Bronchial epithelial cell (primary cell): ENCODE measurements around the gene TIPARP. TPM values are rescaled to one million over a fixed set of nuclear protein-coding genes. Genes with fewer than 3 reads are reported as not detected.

ENCODE experiments used
- DNase-seq: peaks from one replicate; pipeline ENCODE4 v3.0.0-alpha.2; 2010; ENCODE audit warnings: low read depth
- FAIRE-seq: peaks from 2 replicates; lab custom pipeline; 2011; peaks lifted over from hg19 to GRCh38; lab: Jason Lieb, UNC
- H3K27me3 ChIP-seq: 2 replicates; pipeline ENCODE4 v1.5.1; 2011; ENCODE audit warnings: low read length; ENCODE audit not compliant: control insufficient read depth, insufficient read depth
- H3K36me3 ChIP-seq: 2 replicates; pipeline ENCODE4 v1.5.1; 2011; ENCODE audit warnings: low read length; ENCODE audit not compliant: control insufficient read depth, insufficient read depth
- H3K4me3 ChIP-seq: 2 replicates; pipeline ENCODE4 v1.5.1; 2011; ENCODE audit warnings: mild to moderate bottlenecking, low read depth, low read length, control low read depth
- total RNA-seq: library from RNA; depleted of rRNA; stranded (reverse); fragments of >200 nt; gene quantifications from 2 replicates; pipeline ENCODE4 v1.2.1, GENCODE V29; 2014
- TF ChIP-seq, protein P1 (sequence below): IDR thresholded peaks from 2 replicates; pipeline ENCODE4 v1.5.1; 2011; ENCODE audit warnings: mild to moderate bottlenecking, moderate library complexity, low read length, control low read depth, inconsistent platforms; ENCODE audit not compliant: insufficient read depth, severe bottlenecking

TIPARP gene
- total RNA-seq, 1 donor from 2014 or later, result 110 TPM

DNA sequence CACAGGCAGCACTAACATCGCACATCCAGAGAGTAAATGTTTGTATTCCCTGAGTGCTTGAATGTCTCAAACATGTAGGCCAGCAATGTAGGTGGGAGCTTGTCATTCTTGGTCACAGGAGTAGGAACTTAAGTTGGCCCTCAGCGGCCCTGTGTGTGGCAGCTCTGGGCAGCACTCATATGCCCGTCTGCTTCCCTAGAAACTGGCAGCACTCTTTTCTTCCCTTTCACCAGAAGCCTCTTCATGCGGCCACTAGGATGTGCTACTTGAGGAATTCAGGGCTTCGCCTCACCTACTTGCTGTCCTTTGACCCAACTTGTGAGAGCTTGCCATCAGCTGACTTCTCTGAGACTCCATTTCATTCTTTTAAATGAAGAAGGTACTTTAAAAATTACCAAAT lies 69.5 kb downstream of the TIPARP start:
- Histone ChIP-seq H3K27me3 (no peaks in the 10 kb centered on the region), H3K36me3 (no peaks in the 10 kb centered on the region), H3K4me3 (no peak overlapping the region)
- FAIRE-seq (no peak), DNase-seq (no peak)
- TF ChIP-seq, protein P1, sequence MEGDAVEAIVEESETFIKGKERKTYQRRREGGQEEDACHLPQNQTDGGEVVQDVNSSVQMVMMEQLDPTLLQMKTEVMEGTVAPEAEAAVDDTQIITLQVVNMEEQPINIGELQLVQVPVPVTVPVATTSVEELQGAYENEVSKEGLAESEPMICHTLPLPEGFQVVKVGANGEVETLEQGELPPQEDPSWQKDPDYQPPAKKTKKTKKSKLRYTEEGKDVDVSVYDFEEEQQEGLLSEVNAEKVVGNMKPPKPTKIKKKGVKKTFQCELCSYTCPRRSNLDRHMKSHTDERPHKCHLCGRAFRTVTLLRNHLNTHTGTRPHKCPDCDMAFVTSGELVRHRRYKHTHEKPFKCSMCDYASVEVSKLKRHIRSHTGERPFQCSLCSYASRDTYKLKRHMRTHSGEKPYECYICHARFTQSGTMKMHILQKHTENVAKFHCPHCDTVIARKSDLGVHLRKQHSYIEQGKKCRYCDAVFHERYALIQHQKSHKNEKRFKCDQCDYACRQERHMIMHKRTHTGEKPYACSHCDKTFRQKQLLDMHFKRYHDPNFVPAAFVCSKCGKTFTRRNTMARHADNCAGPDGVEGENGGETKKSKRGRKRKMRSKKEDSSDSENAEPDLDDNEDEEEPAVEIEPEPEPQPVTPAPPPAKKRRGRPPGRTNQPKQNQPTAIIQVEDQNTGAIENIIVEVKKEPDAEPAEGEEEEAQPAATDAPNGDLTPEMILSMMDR, result no peak

DNA sequence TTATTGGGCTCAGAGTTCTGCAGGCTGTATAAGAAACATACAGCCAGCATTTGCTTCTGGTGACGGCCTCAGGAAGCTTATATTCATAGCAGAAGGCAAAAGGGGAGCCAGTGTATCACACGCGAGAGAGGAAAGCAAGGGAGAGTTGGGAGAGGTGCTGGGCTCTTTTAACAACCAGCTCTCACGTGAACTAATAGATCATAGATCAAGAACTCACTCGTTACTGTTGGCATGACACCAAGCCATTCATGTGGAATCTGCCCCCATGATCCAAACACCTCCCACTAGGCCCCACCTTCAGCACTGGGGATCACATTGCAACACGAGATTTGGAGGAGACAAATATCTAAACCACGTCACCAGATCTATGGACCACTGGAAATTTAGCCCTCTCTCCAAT lies 70.2 kb downstream of the TIPARP start:
- DNase-seq, result no peak
- H3K36me3 ChIP-seq, result no peaks in the 10 kb centered on the region
- FAIRE-seq, result no peak
- no peak overlapping the region for H3K4me3 ChIP-seq
- TF ChIP-seq, protein P1, result no peak
- H3K27me3 ChIP-seq, result no peaks in the 10 kb centered on the region

DNA sequence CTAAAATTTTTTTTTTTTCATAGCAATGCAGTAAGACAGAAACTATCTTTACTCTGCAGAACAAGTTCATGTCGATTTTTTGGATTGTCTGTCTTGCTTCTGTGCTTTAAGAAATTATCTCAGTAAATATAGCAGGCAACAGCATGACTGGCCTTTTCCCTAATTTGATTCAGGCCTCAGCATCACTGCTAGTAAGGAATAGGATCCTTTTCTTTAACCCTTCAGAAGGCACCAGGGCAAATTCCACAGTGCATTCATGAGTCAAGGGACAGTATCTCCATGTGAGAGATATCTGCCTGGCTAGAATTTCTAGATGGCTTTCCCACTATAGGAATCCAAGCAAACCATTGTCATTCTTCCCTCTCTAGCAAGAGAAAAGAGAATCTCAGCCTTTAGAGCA lies 71.4 kb downstream of the TIPARP start:
- no peak overlapping the region for H3K4me3 ChIP-seq
- no peak for FAIRE-seq
- no peak for DNase-seq
- no peaks in the 10 kb centered on the region for H3K27me3 ChIP-seq
- TF ChIP-seq, protein P1, result no peak
- H3K36me3 ChIP-seq, result no peaks in the 10 kb centered on the region

DNA sequence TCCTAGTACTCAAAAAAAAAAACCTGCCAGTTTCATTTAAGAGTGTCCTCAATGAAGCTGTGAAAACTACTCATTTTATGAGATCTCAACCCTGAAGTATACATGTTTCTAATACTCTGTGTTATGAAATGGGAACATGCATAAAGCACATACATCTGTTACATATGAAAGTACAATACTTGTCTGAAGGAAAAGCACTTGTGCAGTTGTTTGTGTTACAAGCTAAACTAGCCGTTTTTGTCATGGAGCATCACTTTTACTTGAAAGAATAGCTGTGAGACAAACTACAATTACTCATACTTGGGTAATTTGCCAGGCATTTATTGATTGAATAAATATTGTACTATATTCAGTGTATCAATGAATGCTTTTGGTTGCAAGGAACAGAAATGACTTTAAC lies 72.7 kb downstream of the TIPARP start:
- Histone ChIP-seq H3K27me3 (no peaks in the 10 kb centered on the region), H3K4me3 (no peak overlapping the region), H3K36me3 (no peaks in the 10 kb centered on the region)
- DNase-seq, result no peak
- TF ChIP-seq, protein P1, result no peak
- FAIRE-seq, result no peak

DNA sequence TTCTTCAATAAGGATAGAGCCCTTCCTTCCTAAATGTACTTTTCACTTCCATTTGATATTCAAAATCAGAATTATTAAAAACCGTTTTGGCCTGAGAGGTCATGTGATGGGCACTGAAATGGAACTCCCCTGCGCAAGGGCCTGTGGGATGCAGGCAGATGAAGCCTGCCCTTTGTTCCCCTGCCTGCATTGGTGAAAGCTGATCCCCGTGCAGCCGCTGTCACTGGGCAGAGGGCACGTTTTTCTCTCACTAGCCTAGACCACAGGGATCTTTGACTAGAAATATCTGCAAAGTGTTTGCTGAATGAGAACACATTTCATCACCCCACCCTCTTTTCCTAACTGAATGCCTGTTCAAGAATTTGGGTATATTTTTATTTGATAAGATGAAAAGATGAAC lies 74.9 kb downstream of the TIPARP start:
- TF ChIP-seq, protein P1, result no peak
- no peak overlapping the region for H3K4me3 ChIP-seq
- H3K27me3 ChIP-seq, result no peaks in the 10 kb centered on the region
- DNase-seq (no peak), FAIRE-seq (no peak)
- no peaks in the 10 kb centered on the region for H3K36me3 ChIP-seq

DNA sequence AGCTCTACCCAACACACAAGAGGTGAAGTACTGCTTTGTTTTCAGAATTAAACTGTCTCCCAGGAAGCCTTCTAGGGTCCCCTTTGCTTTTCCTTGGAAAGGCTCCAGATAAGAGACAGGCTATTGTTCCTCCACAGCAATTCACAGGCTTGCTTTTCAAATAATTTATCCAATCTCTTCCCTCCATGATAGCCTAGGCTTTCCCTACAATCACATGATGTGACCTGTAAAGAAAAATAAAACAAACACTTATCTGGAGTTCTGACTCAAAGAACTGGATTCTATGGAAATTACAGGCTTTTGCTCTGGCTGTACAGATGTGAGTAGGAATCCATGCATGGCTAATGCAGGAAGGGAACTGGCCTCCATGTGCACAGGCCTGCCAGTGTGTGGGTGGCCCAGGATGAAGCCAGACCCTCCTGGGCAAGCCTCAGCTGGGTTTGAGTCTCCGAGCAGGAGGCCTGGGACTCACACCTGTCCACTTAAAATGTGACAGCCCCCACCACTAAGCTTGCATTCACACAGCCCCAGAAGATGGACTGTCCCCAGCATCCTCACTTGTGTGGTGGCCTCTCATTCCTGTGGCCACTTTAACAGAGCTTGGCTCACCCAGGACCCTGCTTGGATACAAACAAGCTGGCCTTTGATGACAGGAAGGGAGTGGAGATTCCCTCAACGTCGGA lies 75.9 kb downstream of the TIPARP start:
- Histone ChIP-seq H3K4me3 (no peak overlapping the region), H3K27me3 (no peaks in the 10 kb centered on the region), H3K36me3 (no peaks in the 10 kb centered on the region)
- no peak for FAIRE-seq
- TF ChIP-seq, protein P1, result no peak
- DNase-seq, result peak; percentile 57
